Measurements from ENCODE around the gene ASB18. TPM values are rescaled to one million over a fixed set of nuclear protein-coding genes. Genes with fewer than 3 reads are reported as not detected.

Gene ASB18
- total RNA-seq, 1 experiment from 2014 or later, result not detected

DNA sequence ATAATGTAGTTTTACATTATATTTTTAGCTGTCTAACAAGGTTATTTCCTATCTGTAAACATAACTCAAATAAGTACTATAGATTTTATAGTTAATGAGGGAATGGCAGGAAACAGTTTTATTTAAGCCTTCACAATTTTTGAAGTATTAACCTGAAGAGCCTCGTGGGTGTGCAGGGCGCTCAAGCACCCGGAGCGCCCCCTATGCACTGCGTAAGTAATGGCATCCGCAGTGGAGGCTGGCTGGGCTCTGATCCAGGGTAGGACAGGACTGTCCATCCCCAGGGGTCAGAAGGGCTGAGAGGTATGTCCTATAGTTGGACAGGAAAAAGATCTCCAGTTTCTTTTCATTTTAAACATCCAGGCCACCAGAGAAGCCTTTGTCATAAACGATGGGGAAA, 87.8 kb downstream of the ASB18 start:
- DNase-seq (ENCODE audit: extremely low read depth, low read depth), result no peak

DNA sequence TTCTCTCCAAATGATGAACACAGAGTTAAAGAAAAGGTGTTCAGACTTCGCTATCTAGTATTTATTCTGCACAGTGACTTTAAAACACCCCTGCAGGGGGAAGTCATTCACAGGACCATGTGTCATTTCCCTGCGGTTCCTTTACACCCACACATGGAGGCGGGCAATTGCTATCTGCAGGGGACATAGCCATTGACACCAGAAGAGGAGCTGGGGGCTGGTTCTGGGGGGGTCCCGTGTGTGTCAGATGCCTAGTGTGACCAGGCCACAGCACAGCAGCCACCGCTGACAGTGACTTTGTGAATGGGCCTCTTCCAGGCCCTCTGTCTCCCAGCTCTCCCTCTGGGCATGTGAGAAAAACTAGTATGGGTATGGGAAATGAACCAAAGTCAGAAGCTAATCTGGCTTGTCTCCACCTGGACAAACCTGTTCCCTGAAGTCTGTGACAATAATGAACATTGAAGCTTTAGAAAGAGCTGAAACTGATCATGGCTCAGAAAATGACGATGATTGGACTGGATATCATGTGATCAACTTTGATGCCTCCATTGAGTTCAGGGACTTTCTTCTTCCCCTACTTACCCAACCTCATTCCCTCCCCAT, 88.6 kb downstream of the ASB18 start:
- no peak for DNase-seq (ENCODE audit: extremely low read depth, low read depth)

DNA sequence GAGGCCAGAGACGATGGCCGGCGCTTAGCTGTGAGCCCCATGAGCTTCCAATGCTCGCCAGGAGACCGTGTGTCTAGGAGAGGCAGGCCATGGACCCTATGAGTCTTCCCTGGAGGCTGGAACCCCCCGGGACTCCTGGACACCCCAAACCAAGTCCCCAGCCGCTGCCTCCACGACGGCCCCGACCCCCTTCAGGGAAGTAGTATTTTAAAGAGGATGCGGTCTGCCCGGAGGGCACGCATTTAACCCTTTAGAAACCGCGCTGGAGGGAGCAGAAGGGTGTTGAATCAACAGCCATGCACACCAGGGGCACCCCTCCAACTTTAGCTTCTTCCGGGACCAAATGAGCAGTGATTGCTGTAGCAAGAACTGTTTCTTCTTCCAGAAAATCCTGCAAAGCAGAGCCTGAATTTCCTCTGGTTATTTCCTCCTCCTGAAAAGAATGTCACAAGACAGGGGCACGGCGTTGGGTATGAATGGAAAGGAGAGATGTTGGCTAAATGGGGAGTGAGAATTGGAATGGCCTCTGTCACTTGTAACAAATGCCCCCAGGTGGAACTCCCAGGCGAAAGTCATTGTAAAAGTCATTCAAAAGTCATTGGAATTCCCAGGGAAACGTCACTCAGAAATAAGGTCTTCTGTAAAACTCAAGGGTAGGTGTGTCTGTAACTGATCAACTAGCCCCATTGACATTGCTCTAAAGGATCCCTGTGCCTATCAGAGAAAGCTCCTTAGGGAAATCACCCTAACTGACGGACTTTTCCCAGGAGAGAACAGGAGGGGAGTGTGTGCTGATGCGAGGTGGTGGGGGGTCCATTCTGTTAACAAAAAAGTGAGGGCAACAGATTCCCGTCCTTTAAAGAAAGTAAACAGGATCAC, 90.2 kb downstream of the ASB18 start:
- DNase-seq (ENCODE audit: extremely low read depth, low read depth), result no peak

DNA sequence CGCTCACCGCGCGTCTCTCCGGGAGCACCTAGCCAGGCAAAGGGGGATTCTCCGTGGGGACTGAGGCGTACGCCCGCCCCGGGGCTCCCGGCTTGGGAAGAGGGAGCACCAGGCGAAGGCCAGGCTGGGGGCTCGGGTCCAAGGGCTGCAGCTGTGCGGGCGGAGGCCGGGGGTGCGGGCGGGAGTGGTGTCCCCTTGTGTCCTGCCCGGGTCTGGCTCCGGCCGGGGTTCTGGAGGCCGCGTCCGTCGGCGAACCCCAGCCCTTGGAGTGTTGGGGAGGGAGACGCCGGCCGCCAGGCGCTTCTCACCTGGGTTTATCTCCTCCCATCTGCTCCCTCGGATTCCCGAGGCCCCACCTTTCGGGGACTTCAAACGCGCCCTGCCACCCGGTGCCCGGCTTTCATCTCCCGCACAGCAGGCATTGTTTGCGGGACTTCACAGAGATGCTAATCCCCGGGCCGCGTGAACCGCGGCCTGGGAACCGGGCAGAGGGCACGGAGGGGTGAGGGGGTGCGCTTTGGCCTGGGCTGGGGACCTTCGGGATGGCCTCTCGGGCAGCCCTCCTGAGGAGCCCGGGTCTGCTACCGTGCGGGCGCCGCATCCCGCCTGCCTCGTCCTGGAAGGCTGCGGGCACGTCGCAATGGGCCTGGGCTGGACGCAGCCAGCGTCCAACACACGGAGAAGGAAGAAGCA, 91.0 kb downstream of the ASB18 start:
- DNase-seq (ENCODE audit: extremely low read depth, low read depth), result no peak

DNA sequence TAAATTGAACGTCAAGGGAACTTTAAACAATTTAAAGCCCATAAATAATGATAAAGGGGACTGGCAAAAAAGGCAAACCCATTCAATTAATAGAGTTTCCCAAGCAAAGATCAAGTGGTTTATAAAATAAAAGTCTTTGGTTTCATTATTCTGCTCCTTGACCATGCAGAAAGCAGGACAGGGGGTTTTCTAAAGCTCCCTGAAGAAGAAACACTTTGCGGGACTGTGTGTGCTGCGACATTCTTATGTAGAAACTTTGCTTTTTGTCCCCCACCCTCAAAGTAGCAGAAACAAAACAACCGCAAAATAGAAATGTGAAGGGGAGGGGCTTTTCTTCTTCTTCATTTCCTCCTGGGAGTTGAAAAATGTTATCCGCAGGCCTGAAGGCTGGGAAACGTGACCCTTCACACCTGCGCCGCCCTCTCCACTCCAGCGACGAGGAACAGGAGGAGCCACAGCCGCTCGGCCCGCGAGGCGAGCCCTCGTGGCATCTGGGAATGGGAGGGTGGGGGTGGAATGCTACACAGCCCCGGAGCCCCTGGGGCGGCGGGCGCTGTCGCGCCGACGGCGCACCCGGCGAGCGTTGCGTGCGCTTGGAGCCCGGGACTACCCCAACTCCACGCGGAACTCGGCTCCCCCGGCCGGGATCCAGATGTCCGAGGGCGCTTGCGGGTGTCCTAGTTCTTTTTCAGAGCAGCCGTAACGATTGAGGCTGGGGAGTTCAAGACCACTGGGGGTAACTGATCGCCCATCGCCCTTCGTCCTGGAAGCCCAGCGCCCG, 91.8 kb downstream of the ASB18 start:
- no peak for DNase-seq (ENCODE audit: extremely low read depth, low read depth)

DNA sequence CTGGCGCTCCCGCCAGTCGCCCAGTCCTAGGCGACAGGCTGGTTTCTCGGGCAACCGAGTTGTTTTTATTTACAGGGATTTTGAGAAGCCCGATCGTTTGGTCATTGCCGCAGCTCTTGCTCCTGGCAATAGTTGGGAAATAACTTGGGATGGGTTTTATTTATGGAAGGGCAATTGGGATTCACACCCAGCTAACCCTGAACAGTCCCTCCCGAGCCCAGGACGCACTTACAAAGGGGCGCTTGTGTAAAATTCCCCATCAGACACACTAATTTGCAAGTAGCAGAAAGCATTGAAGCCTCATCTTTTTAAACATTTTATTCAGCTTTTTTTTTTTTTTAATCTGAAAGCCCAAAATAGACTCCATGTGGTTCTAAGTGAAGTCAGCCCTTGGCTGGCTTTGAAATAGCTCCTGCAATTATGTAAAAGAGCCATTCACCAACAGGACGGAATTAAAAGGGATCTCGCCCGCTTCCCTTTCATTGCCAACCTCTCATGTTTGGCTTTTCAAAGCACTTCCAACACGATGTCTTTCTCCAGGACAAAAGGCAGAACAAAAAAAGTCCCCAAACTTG, 92.4 kb downstream of the ASB18 start:
- DNase-seq (ENCODE audit: extremely low read depth, low read depth), result no peak

DNA sequence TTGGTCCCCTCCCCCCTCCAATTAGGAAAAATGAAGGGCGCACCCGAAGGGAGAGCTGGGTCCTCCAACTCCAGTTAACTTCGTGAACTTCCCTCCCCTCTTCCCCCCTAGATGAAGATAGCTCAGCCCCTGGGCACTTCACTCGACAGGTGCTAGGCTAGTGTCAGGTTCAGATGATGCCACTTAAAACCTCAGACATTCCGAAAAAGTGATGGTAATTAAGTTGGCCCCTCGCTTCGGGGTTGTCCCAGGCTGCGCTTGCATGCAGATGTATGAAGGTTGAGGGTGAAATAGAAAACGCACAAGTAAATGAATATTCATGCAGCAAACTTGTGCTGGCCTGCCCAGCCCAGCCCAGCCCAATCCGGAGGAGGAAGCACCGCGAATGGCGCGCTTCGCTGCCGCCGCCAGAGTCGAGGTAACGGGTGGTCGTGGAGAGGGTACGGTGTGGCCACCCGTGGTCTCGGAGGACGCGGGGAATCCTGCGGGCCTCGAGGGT, 93.0 kb downstream of the ASB18 start:
- no peak for DNase-seq (ENCODE audit: extremely low read depth, low read depth)

DNA sequence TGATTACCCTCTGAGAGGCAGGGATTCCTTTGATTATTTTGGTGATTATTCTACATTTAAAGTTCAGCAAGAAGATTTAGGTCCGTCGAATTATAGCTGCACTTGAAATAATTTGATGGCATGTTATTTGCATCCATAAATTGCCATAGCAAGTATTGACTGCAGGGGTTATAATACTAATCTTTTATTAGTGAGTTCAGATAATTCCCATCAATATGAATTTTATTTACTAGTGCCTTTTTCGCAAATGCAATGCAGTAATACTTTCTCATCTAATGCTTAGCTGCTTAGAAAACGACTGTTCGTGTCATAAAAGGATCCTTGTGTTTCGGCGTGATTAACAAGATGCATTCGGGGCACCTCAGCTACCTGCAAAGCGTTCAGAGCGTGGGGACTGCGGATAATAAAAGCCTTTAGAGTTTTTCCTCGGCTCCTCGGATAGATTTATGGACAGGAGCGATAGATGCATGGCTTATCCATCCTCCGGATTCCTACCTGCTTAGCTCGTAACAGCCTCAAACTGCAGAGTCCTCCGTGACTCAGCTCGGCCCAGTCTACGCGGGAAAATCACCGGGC, 93.5 kb downstream of the ASB18 start:
- DNase-seq (ENCODE audit: extremely low read depth, low read depth), result no peak

DNA sequence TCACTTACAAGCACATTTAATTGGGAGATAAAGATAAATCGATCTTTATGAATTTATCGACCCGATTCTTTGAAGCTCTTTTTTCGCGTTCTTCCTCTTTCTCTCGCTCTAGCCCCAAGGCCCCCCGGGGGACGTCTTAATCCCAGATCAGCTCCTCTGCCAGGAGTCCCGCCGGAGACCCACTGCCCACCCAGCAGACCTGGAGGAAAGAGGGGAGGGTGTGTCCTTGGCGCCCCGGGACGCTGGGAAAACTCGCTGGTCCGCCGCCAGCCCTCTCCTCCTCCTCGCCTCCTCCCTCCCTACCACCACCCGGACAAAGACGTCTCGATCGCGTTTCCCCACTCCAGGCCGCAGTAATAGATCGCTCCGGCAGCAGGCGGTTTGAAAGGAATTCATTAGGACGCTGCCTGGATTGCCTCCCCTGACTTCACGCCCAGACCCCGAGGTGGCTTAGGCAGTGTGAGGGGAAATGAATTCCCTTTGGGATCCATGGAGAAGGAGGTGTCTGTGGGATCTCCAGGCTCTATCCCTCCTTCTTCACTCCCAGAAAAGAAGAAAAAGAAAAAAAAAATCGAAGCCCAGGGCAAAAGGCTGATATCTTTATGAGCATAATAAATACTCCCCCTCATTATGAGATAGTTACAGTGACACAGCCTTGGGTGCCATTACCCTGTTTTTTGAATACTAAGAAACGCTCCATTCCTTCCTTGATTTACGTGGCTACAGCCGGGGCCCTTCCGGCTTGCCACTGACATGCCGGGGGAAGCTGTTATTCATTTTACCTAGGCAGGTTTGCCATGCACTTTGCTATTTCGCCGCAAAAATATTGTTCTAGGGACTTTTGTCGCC, 94.2 kb downstream of the ASB18 start:
- DNase-seq (ENCODE audit: extremely low read depth, low read depth), result no peak

DNA sequence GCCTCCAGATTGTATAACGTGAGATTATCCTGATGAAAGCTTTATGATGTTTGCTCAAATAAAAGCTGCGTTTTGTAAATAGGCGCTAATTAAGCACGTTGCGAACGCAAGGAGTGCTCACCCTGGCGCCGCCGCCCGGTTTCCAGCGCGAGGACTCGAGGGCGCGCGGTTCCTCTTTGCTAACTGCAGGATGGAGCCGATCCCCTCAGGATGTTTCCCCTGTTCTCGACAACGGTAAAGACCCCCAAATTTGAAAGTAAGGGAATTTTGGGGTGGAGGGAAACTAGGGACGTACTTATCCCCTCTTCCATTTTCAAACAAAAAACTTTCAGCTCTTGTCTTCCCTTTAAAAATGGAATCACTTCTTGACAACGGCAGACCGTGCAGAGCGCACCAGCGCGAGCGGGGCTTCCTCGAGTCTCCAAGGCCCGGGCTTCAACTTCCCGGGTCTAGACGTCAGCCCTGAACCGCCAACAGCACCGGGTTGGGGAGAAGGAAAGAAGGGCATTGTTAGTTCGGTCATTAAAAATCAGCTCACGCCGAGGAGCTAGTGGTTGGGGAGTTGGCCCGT, 95.0 kb downstream of the ASB18 start:
- DNase-seq (ENCODE audit: extremely low read depth, low read depth), result no peak

DNA sequence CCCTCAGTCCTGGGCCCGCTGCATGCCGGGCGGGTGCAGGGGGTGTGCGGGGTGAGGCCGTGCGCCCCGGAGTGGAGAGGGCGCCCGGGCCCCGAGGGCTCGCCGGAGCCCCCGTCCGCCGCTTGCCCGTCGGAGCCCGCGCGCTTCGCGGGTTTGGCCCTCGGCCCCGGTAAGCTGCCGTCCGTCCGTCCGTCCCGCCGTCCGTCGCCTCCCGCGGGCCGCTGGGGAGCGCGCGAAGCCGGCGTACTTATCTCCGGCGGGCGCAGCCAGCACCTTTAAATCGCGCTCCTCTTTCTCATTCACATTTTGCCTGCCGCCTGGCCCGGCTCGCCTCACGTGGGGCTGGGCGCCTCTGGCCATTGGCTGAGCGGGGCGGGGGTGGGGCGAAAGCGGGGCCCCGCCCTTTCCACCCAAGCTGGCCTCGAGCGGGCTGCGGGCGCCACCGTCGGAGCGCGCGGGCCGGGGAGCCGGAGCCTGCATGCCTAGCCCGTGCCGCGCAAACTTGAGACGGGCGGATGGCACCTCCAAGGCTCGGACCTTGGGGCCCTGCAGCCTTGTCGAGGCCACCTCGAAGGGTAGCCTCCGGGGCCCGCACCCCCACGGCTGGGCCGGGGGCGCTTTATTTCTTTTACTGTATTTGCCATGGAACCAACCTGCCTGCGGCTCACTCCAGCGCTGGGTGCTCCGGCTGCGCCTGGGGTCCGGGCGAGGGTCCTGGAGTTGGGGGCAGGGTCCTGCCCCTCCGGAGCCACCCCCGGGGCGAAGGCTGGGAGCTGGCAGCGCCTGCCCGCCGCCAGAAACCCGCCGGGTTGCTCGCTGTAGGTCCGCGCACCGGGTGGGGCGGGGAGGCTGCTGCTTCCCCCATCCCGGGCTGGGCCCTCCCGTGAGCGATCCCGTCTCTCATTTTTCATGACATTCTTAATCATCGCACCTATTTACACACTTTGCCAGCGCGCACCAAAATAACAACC, 95.8 kb downstream of the ASB18 start, which contains the start of gene GBX2:
Gene GBX2 (minus strand): TSS at position 277 of the 971 bp plus-strand sequence. CDS start 415 bp downstream, outside the sequence.
- DNase-seq (ENCODE audit: extremely low read depth, low read depth), result peak; percentile 86

DNA sequence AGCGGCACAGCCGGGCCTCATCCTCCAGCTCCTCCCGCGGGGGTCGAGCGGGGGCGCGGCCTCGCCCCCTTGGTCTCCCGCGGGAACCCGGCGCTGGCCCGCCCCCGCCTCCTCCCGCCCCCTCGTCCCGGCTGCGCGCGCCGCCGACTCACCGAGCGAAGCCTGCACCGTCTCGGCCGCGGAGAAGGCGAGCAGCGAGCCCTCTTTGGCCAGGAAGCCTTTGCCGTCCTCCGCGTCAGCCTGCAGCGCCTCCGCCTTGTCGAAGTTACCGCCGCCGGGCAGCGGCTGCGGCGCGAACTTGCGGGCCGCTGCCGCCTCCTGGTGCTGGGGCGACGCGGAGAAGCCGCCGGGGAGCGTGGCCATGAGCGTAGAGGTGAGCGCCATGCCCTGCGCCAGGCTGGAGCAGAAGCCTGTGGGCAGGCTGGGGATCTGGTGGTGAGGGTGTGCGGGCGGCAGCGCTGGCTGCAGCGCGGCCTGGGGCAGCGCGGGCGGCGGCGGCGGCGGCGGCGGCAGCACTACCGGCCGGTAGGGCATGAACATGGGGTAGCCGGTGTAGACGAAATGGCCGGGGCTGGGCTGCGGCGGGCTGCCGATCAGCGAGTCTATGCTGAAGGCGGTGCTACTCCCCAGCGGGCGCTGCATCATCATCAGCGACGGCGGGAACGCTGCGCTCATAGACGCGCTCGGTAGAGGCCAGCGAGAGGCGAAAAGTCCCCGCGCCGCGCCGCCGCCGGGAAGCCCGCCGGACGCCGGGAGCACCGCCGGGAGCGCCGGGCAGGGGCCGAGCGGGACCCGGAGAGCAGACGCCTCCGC, 96.7 kb downstream of the ASB18 start:
- DNase-seq (ENCODE audit: extremely low read depth, low read depth), result no peak

DNA sequence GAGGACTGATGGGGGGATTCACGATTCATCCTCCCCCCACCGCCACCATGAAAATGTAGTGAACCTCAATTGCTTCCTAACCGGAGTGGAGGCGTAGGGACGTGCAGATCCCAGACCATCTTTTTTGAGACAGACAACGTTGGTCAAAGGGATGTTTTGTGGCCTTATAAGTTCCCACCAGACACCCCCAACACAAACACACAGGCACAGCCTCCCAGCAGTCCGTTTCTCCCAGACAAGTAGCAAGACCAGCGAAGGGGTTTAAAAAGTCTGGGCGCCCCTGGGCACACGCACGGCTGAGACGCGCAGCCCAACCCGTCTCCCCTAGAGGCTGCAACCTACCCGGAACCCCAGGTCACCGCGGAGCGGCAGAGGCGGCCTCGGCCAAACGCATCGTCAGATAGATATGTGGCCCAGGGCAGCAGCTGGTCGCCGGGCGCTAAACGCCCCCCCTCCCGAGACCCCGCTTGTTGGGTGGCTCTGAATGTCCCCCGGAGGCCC, 97.4 kb downstream of the ASB18 start:
- DNase-seq (ENCODE audit: extremely low read depth, low read depth), result no peak

DNA sequence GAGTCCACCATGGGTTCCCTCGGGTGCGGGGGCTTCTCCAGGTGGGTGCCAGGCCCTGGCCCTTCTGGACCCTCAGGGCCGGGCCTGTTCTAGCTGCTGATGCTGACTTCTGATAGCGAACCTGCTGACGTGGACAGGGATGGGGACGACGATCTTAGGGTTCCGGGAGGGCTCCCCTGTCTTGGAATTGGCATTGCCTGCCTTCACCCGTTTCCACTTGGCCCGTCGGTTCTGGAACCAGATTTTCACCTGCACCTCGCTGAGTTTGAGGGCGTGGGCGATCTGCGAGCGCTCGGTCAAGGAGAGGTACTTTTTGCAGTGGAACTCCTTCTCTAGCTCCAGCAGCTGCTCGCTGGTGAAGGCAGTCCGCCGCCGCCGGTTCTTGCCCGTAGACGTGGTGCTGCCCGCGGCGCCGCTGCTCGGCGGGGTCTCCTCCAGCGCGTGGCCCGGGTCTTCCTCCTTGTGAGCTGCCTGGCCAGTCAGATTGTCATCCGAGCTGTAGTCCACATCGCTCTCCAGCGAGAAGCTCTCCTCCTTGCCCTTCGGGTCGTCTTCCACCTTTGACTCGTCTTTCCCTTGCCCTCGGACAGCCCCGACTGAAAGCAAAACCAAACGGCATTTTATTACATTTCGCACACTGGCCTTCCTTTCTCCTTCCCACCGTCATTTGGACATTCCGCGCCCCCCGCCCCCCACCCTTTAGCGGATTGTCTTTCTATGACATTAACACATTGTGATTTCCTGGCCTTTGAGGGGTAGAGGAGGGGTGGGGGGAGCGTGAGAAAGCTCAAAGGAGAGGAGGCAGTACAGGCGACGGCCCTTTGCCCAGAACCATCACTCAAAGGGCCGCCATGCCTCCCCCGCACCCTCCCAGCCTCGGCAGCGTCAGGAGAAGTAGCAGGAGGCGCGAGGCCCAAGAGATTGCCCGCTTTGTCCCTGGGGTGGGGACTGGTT, 98.1 kb downstream of the ASB18 start:
- DNase-seq (ENCODE audit: extremely low read depth, low read depth), result no peak

Data from NCI-H460 (cell line).